HG03175 (cell line): ENCODE data around the gene CTCFL.

Experiments used
- ATAC-seq: cut with Tn5 transposase; IDR thresholded peaks from one replicate; pipeline ENCODE4 v1.9.1; 2021; ENCODE audit warnings: mild to moderate bottlenecking, moderate library complexity; ENCODE audit not compliant: unreplicated experiment

The CTCFL gene, protein sequence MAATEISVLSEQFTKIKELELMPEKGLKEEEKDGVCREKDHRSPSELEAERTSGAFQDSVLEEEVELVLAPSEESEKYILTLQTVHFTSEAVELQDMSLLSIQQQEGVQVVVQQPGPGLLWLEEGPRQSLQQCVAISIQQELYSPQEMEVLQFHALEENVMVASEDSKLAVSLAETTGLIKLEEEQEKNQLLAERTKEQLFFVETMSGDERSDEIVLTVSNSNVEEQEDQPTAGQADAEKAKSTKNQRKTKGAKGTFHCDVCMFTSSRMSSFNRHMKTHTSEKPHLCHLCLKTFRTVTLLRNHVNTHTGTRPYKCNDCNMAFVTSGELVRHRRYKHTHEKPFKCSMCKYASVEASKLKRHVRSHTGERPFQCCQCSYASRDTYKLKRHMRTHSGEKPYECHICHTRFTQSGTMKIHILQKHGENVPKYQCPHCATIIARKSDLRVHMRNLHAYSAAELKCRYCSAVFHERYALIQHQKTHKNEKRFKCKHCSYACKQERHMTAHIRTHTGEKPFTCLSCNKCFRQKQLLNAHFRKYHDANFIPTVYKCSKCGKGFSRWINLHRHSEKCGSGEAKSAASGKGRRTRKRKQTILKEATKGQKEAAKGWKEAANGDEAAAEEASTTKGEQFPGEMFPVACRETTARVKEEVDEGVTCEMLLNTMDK

GRCh38 chr20:57524511-57525176 is at the start of gene CTCFL:
Gene CTCFL (minus strand): TSS chr20:57525140. CDS start chr20:57524205, 935 bp downstream.
- ATAC-seq = no peak

DNA sequence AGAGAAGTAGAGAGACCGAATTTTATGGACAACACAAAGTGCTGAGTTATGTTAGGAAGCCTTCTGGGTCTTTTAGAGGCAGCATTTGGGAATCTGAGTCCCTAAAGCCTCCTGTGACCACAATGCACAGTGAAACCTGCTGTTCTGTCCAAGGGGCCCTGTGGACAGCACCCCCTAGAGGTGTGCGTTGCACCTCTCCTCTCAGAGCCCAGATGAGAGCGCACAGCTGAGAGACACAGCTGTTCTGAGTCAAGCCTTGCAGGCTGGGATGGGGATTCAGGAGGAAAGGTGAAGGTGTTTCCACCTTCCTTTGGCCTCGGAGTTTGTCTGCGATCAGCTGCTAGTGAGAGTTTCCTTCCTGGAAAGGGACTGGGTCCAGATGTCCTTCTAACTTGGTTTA is 49.0 kb upstream of the CTCFL start:
- ATAC-seq = no peak

DNA sequence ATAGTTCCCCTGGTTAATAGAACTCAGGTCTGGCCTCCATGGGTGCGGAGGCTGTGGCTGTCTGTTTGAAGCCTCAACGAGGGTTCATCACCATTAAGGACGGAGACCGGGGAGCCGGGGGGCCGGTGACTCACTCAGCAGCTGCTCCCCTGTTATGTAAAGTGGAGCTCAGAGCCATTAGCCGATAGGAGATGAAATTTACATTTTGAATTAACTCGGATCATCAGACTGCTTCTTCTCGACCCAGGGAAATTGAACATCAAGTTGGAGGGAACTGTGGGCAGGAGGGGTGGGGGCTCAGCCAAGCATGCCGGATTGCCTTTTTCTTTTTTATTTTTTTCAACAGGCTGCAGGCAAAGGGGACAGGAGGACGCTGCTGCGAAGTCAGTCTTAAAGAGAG is 48.3 kb upstream of the CTCFL start:
- no peak for ATAC-seq

- no peak for ATAC-seq
Observed at GRCh38 chr20:57571782-57572416, 47.0 kb upstream of the CTCFL start.

DNA sequence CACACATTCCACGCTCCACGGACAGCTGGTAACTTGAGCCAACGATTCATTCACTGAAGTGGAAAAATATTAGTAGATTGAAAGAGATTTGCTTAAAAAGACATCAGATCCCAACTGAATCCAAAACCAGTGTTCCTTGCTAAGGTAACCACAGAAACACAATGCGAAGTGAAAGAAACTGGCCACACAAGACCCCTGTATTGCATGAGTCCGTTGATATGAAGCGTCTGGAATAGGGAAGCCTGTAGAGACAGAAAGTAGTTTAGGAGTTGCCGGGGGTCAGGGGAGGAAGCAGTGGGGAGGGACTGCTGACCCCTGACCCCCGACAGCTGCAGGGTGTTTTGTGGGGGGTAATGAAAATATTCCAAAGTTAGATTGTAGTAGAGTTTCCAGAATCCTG is 46.0 kb upstream of the CTCFL start:
- no peak for ATAC-seq

GRCh38 chr20:57570145-57570850 is 45.4 kb upstream of the CTCFL start:
- ATAC-seq = no peak

DNA sequence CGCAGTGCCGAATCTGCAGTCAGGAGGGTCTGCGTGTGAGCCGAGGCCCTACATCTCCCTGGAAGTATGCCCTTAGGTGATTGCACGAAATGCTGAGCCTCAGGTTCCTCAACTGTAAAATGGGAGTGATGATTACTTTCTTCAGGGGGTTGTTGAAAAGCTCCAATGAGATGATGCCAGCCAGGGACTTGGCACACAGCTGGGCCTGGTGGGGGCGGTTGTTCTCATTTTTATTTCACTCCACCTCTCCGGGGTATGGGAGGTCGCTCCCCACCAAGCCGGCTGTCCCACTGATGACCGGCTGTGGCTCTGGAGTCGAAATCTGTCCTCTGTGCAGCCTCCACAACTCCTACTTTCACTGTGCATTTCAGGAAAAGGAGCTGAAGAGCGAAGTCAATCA is 44.0 kb upstream of the CTCFL start:
- no peak for ATAC-seq

DNA sequence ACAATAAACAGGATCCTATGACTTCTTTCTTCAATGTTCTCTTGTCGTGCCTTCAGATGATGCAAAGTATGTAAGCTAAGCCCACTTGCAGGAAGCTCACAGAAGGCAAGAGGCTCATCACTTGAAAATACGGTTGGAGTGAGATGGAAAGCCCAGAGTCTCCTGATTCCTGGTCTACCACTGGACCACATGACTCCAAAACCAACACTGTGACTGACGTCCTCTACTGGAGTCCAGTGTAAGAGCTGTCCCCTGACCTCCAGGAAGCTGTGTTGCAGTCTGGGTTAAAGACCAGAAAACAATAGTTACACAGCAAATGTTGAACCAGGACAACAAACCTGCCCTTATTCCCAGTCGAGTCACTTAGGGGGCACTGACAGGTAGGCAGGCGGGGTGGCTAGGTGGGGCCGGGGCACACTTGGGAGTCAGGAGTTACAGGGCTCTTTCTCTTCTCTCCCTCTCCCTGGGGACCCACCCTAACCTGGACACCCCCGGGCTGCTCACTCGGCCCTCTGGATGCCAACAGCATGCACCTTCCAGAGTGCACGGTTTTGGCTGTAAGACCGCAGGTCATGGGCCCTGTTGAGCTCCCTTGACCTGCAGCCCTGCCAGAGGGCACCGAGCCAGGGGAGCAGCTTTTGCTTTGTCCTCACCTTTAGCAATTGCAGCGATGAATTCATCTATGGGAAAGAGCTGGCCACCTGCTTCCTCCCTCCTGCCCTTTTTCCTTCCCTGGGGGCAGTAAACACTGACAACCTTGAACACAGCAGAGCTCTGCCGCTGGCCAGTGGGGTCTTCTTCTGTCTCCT is 43.4 kb upstream of the CTCFL start:
- no peak for ATAC-seq

GRCh38 chr20:57567471-57568079 is 42.6 kb upstream of the CTCFL start:
- ATAC-seq = no peak

- no peak for ATAC-seq
Observed at GRCh38 chr20:57566803-57567459, 42.0 kb upstream of the CTCFL start.

- ATAC-seq = no peak
Observed at GRCh38 chr20:57566399-57566798, 41.5 kb upstream of the CTCFL start.

DNA sequence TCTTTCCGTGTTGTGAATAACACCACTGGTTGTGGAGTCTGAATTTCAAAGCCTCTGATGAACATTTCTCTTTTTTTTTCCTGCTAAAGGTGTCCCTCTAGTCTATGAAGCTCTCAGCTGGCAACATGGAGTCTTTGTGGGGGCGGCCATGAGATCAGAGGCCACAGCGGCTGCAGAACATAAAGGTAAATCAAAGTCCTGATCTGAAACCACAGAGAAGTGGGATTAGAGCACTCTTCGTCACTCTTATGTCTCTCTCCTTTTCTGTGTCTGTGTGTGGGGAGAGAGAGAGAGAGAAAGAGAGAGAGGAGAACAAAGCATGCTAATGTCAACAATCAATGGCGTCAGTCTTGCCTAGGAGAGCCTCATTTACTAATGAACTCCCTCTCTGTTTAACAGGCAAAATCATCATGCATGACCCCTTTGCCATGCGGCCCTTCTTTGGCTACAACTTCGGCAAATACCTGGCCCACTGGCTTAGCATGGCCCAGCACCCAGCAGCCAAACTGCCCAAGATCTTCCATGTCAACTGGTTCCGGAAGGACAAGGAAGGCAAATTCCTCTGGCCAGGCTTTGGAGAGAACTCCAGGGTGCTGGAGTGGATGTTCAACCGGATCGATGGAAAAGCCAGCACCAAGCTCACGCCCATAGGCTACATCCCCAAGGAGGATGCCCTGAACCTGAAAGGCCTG is 40.2 kb upstream of the CTCFL start:
- ATAC-seq = no peak

- ATAC-seq = no peak
Observed at GRCh38 chr20:57564180-57564802, 39.4 kb upstream of the CTCFL start.

DNA sequence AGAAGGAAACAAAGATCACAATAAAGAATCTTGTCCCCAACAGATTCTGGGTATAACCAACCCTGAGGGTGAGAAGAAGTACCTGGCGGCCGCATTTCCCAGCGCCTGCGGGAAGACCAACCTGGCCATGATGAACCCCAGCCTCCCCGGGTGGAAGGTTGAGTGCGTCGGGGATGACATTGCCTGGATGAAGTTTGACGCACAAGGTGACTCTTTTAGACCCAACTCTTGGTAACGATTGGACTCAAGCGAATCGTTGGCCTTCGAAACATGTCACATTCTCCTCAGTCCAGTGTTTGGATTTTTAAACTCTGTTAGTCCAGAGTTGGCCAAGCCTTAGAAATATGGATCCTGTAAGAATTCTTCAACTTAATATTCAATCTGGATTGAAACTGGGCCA is 38.6 kb upstream of the CTCFL start:
- ATAC-seq = no peak

DNA sequence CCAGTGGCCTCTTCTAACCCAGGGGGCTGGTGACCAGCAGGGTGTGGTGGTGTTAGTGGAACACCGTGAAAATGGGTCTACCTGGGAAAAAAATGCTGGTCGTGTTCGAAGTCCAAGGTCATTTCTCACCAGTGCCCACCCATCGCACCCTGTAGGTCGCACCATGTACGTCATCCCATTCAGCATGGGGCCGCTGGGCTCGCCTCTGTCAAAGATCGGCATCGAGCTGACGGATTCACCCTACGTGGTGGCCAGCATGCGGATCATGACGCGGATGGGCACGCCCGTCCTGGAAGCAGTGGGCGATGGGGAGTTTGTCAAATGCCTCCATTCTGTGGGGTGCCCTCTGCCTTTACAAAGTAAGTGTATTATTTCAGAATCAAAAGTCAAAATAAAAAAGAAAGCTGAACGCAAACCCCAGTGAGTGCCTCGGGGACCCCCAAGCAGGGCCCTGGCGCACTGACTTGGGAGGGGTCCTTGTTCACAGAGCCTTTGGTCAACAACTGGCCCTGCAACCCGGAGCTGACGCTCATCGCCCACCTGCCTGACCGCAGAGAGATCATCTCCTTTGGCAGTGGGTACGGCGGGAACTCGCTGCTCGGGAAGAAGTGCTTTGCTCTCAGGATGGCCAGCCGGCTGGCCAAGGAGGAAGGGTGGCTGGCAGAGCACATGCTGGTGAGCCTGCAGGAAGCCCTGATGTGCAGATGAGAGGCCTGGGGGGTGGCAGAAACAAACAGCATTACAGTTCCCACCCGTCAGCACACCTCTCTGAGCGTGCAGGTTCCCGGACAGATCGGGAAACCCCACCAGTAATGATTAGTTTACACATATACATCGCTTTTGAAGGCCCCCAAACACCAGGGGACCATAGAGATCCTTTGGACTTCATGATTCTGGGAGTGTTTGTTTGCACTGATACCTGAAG is 37.9 kb upstream of the CTCFL start:
- ATAC-seq = no peak

DNA sequence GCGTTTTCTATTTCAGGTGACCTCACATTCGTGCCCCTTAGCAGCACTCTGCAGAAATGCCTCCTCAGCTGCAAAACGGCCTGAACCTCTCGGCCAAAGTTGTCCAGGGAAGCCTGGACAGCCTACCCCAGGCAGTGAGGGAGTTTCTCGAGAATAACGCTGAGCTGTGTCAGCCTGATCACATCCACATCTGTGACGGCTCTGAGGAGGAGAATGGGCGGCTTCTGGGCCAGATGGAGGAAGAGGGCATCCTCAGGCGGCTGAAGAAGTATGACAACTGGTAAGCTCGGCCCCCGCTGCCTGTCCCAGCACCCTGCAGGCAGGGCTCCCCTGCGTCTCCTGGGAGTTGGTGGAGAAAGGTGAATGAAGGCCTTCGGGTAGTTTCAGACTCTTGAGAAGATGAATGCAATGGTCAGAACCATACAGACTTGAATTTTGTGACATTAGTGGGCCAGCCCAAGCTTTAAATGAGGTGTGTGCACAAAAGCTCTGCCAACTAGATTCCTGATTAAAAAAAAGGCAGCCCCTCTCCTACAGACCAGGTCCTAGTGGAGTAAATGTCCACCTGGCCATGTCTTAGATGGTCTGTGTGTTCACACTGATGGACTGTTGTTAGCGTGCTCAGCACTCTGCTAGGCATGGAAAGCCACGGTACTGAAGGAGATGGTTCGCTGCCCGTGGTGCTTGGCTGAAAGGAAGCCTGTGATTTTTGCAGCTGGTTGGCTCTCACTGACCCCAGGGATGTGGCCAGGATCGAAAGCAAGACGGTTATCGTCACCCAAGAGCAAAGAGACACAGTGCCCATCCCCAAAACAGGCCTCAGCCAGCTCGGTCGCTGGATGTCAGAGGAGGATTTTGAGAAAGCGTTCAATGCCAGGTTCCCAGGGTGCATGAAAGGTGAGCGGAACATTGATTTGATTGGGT is 36.7 kb upstream of the CTCFL start:
- ATAC-seq = no peak
